H9 (cell line): ENCODE measurements around the gene GADD45GIP1. TPM values are rescaled to one million over a fixed set of nuclear protein-coding genes. Genes with fewer than 3 reads are reported as not detected.

ENCODE experiments used
- DNase-seq: peaks from one replicate; pipeline ENCODE4 v3.0.0-alpha.2; 2017
- H2AFZ ChIP-seq: one replicate; pipeline ENCODE4 v1.6.1; 2013; ENCODE audit warnings: mild to moderate bottlenecking, low read length, control low read depth, moderate library complexity
- H2AK5ac ChIP-seq: 2 replicates; pipeline ENCODE4 v1.6.1; 2013; ENCODE audit warnings: low read length, control low read depth, mixed read lengths; ENCODE audit not compliant: insufficient read length
- H2BK120ac ChIP-seq: one replicate; pipeline ENCODE4 v1.6.1; 2013; ENCODE audit warnings: low read depth, mild to moderate bottlenecking, low read length, control low read depth, inconsistent platforms; ENCODE audit not compliant: poor library complexity, severe bottlenecking
- H2BK12ac ChIP-seq: 2 replicates; pipeline ENCODE4 v1.6.1; 2013; ENCODE audit warnings: low read length, control low read depth, mixed read lengths, low read depth; ENCODE audit not compliant: insufficient read length
- H2BK15ac ChIP-seq: 2 replicates; pipeline ENCODE4 v1.6.1; 2013; ENCODE audit warnings: low read depth, low read length, control low read depth
- H2BK20ac ChIP-seq: one replicate; pipeline ENCODE4 v1.6.1; 2013; ENCODE audit warnings: low read depth, mild to moderate bottlenecking, low read length, control low read depth, inconsistent platforms; ENCODE audit not compliant: poor library complexity, severe bottlenecking
- H2BK5ac ChIP-seq: 2 replicates; pipeline ENCODE4 v1.6.1; 2013; ENCODE audit warnings: low read length, control low read depth, mixed read lengths; ENCODE audit not compliant: insufficient read length
- H3K14ac ChIP-seq: 2 replicates; pipeline ENCODE4 v1.6.1; 2013; ENCODE audit warnings: low read length, control low read depth; ENCODE audit not compliant: insufficient read depth
- H3K18ac ChIP-seq: 2 replicates; pipeline ENCODE4 v1.6.1; 2013; ENCODE audit warnings: low read depth, mild to moderate bottlenecking, mixed read lengths, low read length, control low read depth; ENCODE audit not compliant: insufficient read length
- H3K23ac ChIP-seq: 2 replicates; pipeline ENCODE4 v1.6.1; 2013; ENCODE audit warnings: low read length, control low read depth, mixed read lengths, low read depth; ENCODE audit not compliant: insufficient read length
- H3K23me2 ChIP-seq: 2 replicates; pipeline ENCODE4 v1.6.1; 2013; ENCODE audit warnings: low read depth, mild to moderate bottlenecking, mixed read lengths, low read length, control low read depth; ENCODE audit not compliant: insufficient read length, poor library complexity, severe bottlenecking
- H3K27ac ChIP-seq: 2 replicates; pipeline ENCODE4 v1.5.1; 2013; ENCODE audit warnings: low read length, control low read depth, mixed read lengths, low read depth; ENCODE audit not compliant: insufficient read length
- H3K27me3 ChIP-seq: 2 replicates; pipeline ENCODE4 v1.6.1; 2013; ENCODE audit warnings: low read length, control low read depth, inconsistent platforms; ENCODE audit not compliant: insufficient read depth
- H3K4ac ChIP-seq: 2 replicates; pipeline ENCODE4 v1.6.1; 2013; ENCODE audit warnings: low read depth, mild to moderate bottlenecking, control low read depth, inconsistent platforms, low read length, moderate library complexity
- H3K4me1 ChIP-seq: 2 replicates; pipeline ENCODE4 v1.6.1; 2013; ENCODE audit warnings: low read length, control low read depth, inconsistent platforms; ENCODE audit not compliant: insufficient read depth
- H3K4me2 ChIP-seq: 2 replicates; pipeline ENCODE4 v1.6.1; 2013; ENCODE audit warnings: low read length, control low read depth, mixed read lengths; ENCODE audit not compliant: insufficient read length, insufficient read depth
- H3K56ac ChIP-seq: 2 replicates; pipeline ENCODE4 v1.6.1; 2013; ENCODE audit warnings: low read depth, mild to moderate bottlenecking, mixed read lengths, low read length, control low read depth; ENCODE audit not compliant: insufficient read length
- H3K79me1 ChIP-seq: 2 replicates; pipeline ENCODE4 v1.6.1; 2013; ENCODE audit warnings: low read depth, mild to moderate bottlenecking, moderate library complexity, low read length, control low read depth, inconsistent platforms; ENCODE audit not compliant: insufficient read depth, poor library complexity, severe bottlenecking
- H3K79me2 ChIP-seq: 2 replicates; pipeline ENCODE4 v1.6.1; 2013; ENCODE audit warnings: low read length, control low read depth, inconsistent platforms; ENCODE audit not compliant: insufficient read depth
- H3K9ac ChIP-seq: 2 replicates; pipeline ENCODE4 v1.6.1; 2013; ENCODE audit warnings: low read length, control low read depth, mixed read lengths; ENCODE audit not compliant: insufficient read length; ENCODE audit errors: extremely low read depth
- H3K9me3 ChIP-seq: one replicate; pipeline ENCODE4 v1.6.1; 2013; ENCODE audit warnings: low read depth, low read length, inconsistent platforms; ENCODE audit not compliant: control insufficient read depth
- H3T11ph ChIP-seq: one replicate; pipeline ENCODE4 v1.6.1; 2013; ENCODE audit warnings: mild to moderate bottlenecking, low read length, control low read depth, inconsistent platforms
- H4K20me1 ChIP-seq: one replicate; pipeline ENCODE4 v1.6.1; 2013; ENCODE audit not compliant: control insufficient read depth, insufficient read length, insufficient read depth
- H4K5ac ChIP-seq: 2 replicates; pipeline ENCODE4 v1.6.1; 2013; ENCODE audit warnings: low read depth, mild to moderate bottlenecking, mixed read lengths, low read length, control low read depth; ENCODE audit not compliant: insufficient read length
- H4K8ac ChIP-seq: replicated peaks from 2 replicates; pipeline ENCODE4 v1.6.1; 2013; ENCODE audit warnings: low read length, control low read depth, mixed read lengths, low read depth; ENCODE audit not compliant: insufficient read length
- H4K91ac ChIP-seq: 2 replicates; pipeline ENCODE4 v1.6.1; 2013; ENCODE audit warnings: low read depth, mild to moderate bottlenecking, moderate library complexity, mixed read lengths, low read length, control low read depth; ENCODE audit not compliant: insufficient read length
- H3K27ac Mint-ChIP-seq, 3 experiments: 2 replicates in 2 of 3; 3 replicates in 1 of 3; pipeline ENCODE4 v1.8.0; 2020 to 2021; ENCODE audit warnings: mixed read lengths in 3 of 3, mild to moderate bottlenecking in 1 of 3, moderate library complexity in 1 of 3
- H3K27me3 Mint-ChIP-seq: 2 replicates; pipeline ENCODE4 v1.8.0; 2021; ENCODE audit warnings: low read depth, mild to moderate bottlenecking, moderate library complexity, mixed read lengths
- H3K36me3 Mint-ChIP-seq, 3 experiments: 2 replicates in 2 of 3; 3 replicates in 1 of 3; pipeline ENCODE4 v1.8.0; 2020 to 2021; ENCODE audit warnings: low read depth in 3 of 3, mixed read lengths in 3 of 3; ENCODE audit not compliant: insufficient read depth in 1 of 3
- H3K4me1 Mint-ChIP-seq, 2 experiments: 2 replicates each; pipeline ENCODE4 v1.8.0; 2020; ENCODE audit warnings: mixed read lengths in 2 of 2
- H3K4me3 Mint-ChIP-seq, 2 experiments: 2 replicates in 1 of 2; 3 replicates in 1 of 2; pipeline ENCODE4 v1.8.0; 2020 to 2021; ENCODE audit warnings: mild to moderate bottlenecking in 2 of 2, mixed read lengths in 2 of 2, moderate library complexity in 1 of 2
- H3K9me3 Mint-ChIP-seq, 2 experiments: 2 replicates in 1 of 2; 3 replicates in 1 of 2; pipeline ENCODE4 v1.8.0; 2020; ENCODE audit warnings: mild to moderate bottlenecking in 2 of 2, mixed read lengths in 2 of 2, moderate library complexity in 1 of 2
- WGBS: extraction: QIAGEN DNeasy Blood & Tissue Kit; methylation state at CpG from one replicate; pipeline ENCODE4 v1.1.7; 2013; ENCODE audit warnings: missing lambda C conversion rate, low lambda C conversion rate, mixed read lengths; ENCODE audit not compliant: insufficient read length; ENCODE audit errors: extremely low coverage; 5-methylcytosine and 5-hydroxymethylcytosine counted together
- total RNA-seq: library from RNA; stranded (reverse); gene quantifications from 2 replicates; pipeline ENCODE4 v1.2.1, GENCODE V29; 2021
- TF ChIP-seq, protein P1 (sequence below): fragments of 200-600 bp; sonication (generic); conservative IDR thresholded peaks from 3 replicates; pipeline ENCODE4 v1.8.0; 2021; ENCODE audit warnings: antibody characterized with exemption, mild to moderate bottlenecking

GADD45GIP1 gene
- total RNA-seq, 1 experiment from 2014 or later, result 44.5 TPM

DNA sequence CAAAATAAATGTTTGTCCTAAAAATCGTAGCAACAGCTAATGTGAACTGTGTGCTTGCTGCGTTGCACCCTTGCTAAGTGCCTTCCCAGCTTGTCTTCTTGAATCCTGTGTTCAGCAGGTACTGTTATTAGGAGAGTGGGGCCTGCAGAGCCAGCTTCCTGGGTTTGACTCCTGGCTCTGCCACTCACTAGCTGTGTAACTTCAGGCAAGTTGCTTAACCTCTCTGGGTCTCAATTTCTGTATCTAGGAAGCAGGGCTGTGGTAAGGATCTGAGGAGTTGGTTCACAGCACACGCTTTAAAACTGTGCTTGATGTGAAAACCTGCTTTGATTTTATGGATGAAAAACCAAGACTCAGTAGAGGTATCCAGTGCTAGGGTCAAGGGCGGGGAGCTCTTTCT is 48.2 kb upstream of the GADD45GIP1 start:
- no CpG with 5 or more reads among the region's 4 CpGs for WGBS
- peaks cover 2% of the 10 kb centered on the region for H4K20me1 ChIP-seq

More for the DNA sequence above, 48.2 kb upstream of the GADD45GIP1 start:
- H3K4me1 Mint-ChIP-seq, result peaks cover 0 to 13% of the 10 kb centered on the region in 2 experiments; a peak in 2 of 4 replicates
- no peak overlapping the region for H4K91ac ChIP-seq
- H2BK5ac ChIP-seq, result no peak overlapping the region
- peaks cover 38% of the 10 kb centered on the region for H3K27me3 ChIP-seq
- H3T11ph ChIP-seq, result no peak overlapping the region
- H3K4me2 ChIP-seq, result no peak overlapping the region
- DNase-seq, result no peak
- no peak overlapping the region for H3K4ac ChIP-seq
- no peak overlapping the region for H4K5ac ChIP-seq
- no peak overlapping the region for H2BK20ac ChIP-seq
- H3K56ac ChIP-seq, result no peak overlapping the region
- no peak overlapping the region for H3K27ac ChIP-seq
- no peak overlapping the region for H3K9ac ChIP-seq
- H2AFZ ChIP-seq, result no peak overlapping the region
- H3K27me3 Mint-ChIP-seq, result peaks cover 97% of the 10 kb centered on the region
- no peak overlapping the region for H3K18ac ChIP-seq
- H2BK15ac ChIP-seq, result no peak overlapping the region
- no peaks in the 10 kb centered on the region for H3K36me3 Mint-ChIP-seq
- H3K79me1 ChIP-seq, result no peaks in the 10 kb centered on the region
- H3K9me3 Mint-ChIP-seq, result no peaks in the 10 kb centered on the region; a peak in 1 of 5 replicates
- H3K79me2 ChIP-seq, result no peaks in the 10 kb centered on the region
- H4K8ac ChIP-seq, result no peak overlapping the region
- H2BK120ac ChIP-seq, result no peak overlapping the region
- no peaks in the 10 kb centered on the region; the same call in 1 of the 2 replicates for H3K4me1 ChIP-seq
- no peak overlapping the region for H3K4me3 Mint-ChIP-seq
- H3K14ac ChIP-seq, result no peak overlapping the region
- no peaks in the 10 kb centered on the region for H3K9me3 ChIP-seq
- no peak overlapping the region for H2BK12ac ChIP-seq
- no peak overlapping the region for H3K27ac Mint-ChIP-seq
- TF ChIP-seq, protein P1, sequence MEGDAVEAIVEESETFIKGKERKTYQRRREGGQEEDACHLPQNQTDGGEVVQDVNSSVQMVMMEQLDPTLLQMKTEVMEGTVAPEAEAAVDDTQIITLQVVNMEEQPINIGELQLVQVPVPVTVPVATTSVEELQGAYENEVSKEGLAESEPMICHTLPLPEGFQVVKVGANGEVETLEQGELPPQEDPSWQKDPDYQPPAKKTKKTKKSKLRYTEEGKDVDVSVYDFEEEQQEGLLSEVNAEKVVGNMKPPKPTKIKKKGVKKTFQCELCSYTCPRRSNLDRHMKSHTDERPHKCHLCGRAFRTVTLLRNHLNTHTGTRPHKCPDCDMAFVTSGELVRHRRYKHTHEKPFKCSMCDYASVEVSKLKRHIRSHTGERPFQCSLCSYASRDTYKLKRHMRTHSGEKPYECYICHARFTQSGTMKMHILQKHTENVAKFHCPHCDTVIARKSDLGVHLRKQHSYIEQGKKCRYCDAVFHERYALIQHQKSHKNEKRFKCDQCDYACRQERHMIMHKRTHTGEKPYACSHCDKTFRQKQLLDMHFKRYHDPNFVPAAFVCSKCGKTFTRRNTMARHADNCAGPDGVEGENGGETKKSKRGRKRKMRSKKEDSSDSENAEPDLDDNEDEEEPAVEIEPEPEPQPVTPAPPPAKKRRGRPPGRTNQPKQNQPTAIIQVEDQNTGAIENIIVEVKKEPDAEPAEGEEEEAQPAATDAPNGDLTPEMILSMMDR, result no peak
- no peak overlapping the region for H2AK5ac ChIP-seq
- no peak overlapping the region for H3K23ac ChIP-seq
- peaks cover 4% of the 10 kb centered on the region for H3K23me2 ChIP-seq
